Activated CD8-positive, alpha-beta memory T cell treated with anti-CD3 and anti-CD28 coated beads, Interleukin-2, amount 50 U/mL, for 48 hours (primary cell): ENCODE measurements around the gene TMEM38B.

Source experiments
- DNase-seq: peaks from one replicate; pipeline ENCODE4 v3.0.0-alpha.2; 2020

The TMEM38B gene

GRCh38 chr9:105694190-105694847 is at the start of gene TMEM38B:
TSS of gene TMEM38B (plus strand) at chr9:105694541. CDS start at chr9:105694661, 120 bp downstream.
- DNase-seq: peak; percentile 89

- DNase-seq: no peak
Observed at GRCh38 chr9:105646879-105647594, 47.3 kb upstream of the TMEM38B start.

GRCh38 chr9:105647595-105648349 is 46.6 kb upstream of the TMEM38B start:
- DNase-seq: no peak

- DNase-seq: no peak
Observed at GRCh38 chr9:105651806-105652205, 42.5 kb upstream of the TMEM38B start.

- DNase-seq: peak; percentile 58
Observed at GRCh38 chr9:105656131-105656921, 38.0 kb upstream of the TMEM38B start.

- DNase-seq: no peak
Observed at GRCh38 chr9:105658351-105658750, 36.0 kb upstream of the TMEM38B start.

- no peak for DNase-seq
Observed at GRCh38 chr9:105661011-105661410, 33.3 kb upstream of the TMEM38B start.

- DNase-seq: no peak
Observed at GRCh38 chr9:105662184-105663104, 31.9 kb upstream of the TMEM38B start, which contains the start of gene TAL2. TSS of gene TAL2 (plus strand) at chr9:105662457. CDS start at chr9:105662497, 40 bp downstream.

- no peak for DNase-seq
Observed at GRCh38 chr9:105663914-105664313, 30.4 kb upstream of the TMEM38B start.

GRCh38 chr9:105667867-105668266 is 26.5 kb upstream of the TMEM38B start:
- no peak for DNase-seq

- no peak for DNase-seq
Observed at GRCh38 chr9:105670315-105670714, 24.0 kb upstream of the TMEM38B start.

GRCh38 chr9:105670775-105671174 is 23.6 kb upstream of the TMEM38B start:
- DNase-seq: no peak

- no peak for DNase-seq
Observed at GRCh38 chr9:105672711-105673234, 21.6 kb upstream of the TMEM38B start.

GRCh38 chr9:105673850-105674387 is 20.4 kb upstream of the TMEM38B start:
- DNase-seq: no peak

- DNase-seq: no peak
Observed at GRCh38 chr9:105676351-105676923, 17.9 kb upstream of the TMEM38B start.

- DNase-seq: no peak
Observed at GRCh38 chr9:105678163-105678562, 16.2 kb upstream of the TMEM38B start.

GRCh38 chr9:105678781-105679180 is 15.6 kb upstream of the TMEM38B start:
- DNase-seq: no peak

GRCh38 chr9:105679257-105680022 is 14.9 kb upstream of the TMEM38B start:
- DNase-seq: no peak

GRCh38 chr9:105681313-105681712 is 13.0 kb upstream of the TMEM38B start:
- DNase-seq: no peak

GRCh38 chr9:105681724-105682123 is 12.6 kb upstream of the TMEM38B start:
- no peak for DNase-seq
